C4-2B (cell line): ENCODE data around the gene PHLDB3.

Experiments used
- H3K27ac ChIP-seq: fragments of 450-650 bp; 2 replicates; pipeline ENCODE4 v1.5.1; 2017
- CTCF ChIP-seq: fragments of 450-650 bp; conservative IDR thresholded peaks from 2 replicates; pipeline ENCODE4 v1.5.1; 2017; ENCODE audit warnings: mild to moderate bottlenecking
- ZFX ChIP-seq: fragments of 450-650 bp; IDR thresholded peaks from 2 replicates; pipeline ENCODE4 v1.6.1; 2017

The PHLDB3 gene

DNA sequence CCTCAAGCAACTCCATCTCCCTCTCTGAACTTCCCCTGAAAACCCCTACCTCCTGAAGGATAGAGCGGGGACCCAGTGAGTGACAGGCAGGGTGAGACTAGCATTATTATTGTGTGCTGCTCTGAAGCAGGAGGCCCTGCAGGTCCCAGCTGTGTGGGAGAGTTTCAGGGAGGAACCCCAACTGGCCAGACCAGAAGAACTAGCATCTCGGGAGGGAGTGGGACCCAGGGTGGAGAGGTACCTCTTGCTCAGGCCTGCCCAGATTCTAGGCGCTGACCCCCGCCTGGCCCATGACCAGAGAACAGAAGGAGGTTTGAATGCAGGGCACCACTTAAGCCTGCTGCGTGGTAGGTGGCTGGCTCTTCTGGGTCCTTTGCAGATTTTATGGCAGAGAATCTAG is 33.5 kb downstream of the PHLDB3 start:
- TF ChIP-seq ZFX (no peak), CTCF (no peak)
- H3K27ac ChIP-seq: no peak overlapping the region

GRCh38 chr19:43470288-43470687 is 34.3 kb downstream of the PHLDB3 start:
- H3K27ac ChIP-seq: no peak overlapping the region
- no peak for TF ChIP-seq ZFX
- TF ChIP-seq CTCF: no peak

- no peak overlapping the region for H3K27ac ChIP-seq
- TF ChIP-seq ZFX: no peak
- TF ChIP-seq CTCF: no peak
Observed at GRCh38 chr19:43469160-43469480, 35.4 kb downstream of the PHLDB3 start.

DNA sequence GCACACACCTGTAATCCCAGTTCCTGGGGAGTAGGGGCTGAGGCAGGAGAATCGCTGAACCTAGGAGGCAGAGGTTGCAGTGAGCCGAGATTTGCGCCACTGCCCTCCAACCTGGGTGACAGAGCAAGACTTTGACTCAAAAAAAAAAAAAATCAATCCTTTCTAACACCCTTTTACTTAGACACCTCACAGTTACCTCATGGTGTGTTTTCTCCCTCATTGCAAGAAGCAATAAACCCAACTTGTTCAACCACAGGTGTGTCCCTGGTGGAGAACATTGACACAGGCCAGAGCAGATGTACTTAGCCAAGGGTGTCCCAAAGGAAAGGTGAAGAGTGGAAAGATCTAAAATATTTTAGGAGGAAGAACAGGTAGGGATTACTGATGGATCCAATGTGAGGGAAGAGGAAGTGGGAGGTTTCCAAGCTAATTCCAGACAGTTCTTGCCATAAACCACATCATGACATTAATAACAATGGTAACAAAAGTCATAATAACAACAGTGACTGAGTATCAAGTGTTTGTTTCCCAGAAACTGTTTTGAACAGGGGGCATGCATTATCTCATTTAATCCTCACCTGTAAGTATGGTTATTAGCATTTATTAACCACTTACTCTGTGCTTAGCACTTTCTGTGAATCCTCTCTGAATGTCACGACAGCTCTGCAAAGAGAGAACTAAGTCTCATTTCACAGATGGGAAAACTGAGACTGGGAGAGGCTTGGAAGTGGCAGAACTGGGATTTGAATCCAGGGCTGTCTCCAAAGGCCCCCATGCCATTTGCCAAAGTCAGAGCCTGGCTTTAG is 36.0 kb downstream of the PHLDB3 start:
- no peak for TF ChIP-seq CTCF
- TF ChIP-seq ZFX: no peak
- H3K27ac ChIP-seq: no peak overlapping the region

DNA sequence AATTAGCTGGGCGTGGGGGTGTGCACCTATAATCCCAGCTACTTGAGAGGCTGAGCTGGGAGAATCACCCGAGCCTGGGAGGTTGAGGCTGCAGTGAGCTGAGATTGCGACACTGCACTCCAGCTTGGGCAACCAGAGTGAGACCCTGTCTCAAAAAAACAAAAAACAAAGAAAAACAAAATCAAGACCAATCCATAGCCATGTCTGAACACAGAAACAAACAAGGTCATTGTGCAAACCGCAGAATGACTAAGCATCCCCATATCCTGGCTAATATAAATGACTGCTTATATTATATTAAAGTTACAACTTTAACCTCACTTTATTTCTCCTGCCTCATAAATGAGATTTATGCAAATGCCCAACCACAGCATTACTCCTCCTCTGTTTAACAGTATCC is 36.8 kb downstream of the PHLDB3 start:
- TF ChIP-seq CTCF (no peak), ZFX (no peak)
- H3K27ac ChIP-seq: no peak overlapping the region

DNA sequence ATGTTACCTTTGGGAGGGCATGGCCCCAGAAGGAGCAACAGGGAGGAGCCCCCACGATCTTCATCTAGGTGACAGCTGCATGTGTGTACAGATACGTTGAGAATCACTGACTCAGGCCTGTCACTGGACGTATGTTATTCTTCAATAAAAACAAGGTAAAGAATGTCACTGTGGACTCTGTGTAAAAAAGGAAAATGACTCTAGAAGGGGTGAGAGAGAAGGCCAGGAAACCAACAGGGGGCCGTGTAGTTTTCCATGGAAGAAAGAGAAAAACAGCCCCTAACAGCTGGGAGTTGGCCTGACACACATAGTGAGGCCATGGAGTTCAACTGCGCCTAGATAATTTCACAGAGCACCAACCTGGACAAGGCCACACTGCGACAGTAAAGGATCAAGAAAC is 37.3 kb downstream of the PHLDB3 start:
- H3K27ac ChIP-seq: no peak overlapping the region
- TF ChIP-seq CTCF (no peak), ZFX (no peak)

DNA sequence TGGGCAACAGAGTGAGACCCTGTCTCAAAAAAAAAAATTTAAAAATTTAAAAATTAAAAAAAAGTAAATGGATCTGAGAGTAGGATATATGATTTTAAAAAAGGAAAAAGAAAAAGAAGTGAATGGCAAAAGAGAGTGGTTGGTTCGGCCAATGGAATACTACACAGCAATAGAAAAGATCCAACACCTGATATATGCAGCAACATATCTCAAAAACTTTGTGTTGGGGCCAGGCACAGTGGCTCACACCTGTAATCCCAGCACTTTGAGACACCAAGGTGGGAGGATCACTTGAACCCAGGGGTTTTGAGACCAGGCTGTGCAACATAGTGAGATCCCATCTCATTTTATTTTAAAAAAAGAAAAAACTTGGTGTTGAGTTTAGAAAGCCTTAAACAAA is 37.8 kb downstream of the PHLDB3 start:
- no peak for TF ChIP-seq ZFX
- TF ChIP-seq CTCF: no peak
- no peak overlapping the region for H3K27ac ChIP-seq
